ENCODE results near the gene WDR49. TPM values are rescaled to one million over a fixed set of nuclear protein-coding genes. Genes with fewer than 3 reads are reported as not detected.

WDR49 gene
- total RNA-seq, 2 experiments from 2014 or later: not detected

GRCh38 chr3:167668651-167669050, 14.9 kb upstream of the WDR49 start:
- H3K27ac Mint-ChIP-seq: no peak overlapping the region
- ChIA-PET POLR2A (no interaction called here), CTCF (no interaction called here)
- H3K36me3 Mint-ChIP-seq (ENCODE audit: low read depth): peaks cover 11% of the 10 kb centered on the region
- no peak for DNase-seq
- intact Hi-C loops (cut with DNase I, micrococcal nuclease): no loop called here
- no peak for ATAC-seq
- peaks cover 6% of the 10 kb centered on the region for H3K9me3 Mint-ChIP-seq (ENCODE audit: low read depth)
- H3K4me3 Mint-ChIP-seq: no peak overlapping the region
- H3K27me3 Mint-ChIP-seq: no peaks in the 10 kb centered on the region
- H3K4me1 Mint-ChIP-seq: no peaks in the 10 kb centered on the region

GRCh38 chr3:167666563-167666962, 12.8 kb upstream of the WDR49 start:
- CTCF ChIA-PET: interaction anchor here (0.9 to 1.3 kb wide), 2 partner anchors 8 to 17 kb away, joined by 3 to 4 read pairs; no protein-coding TSS in a partner anchor
- H3K36me3 Mint-ChIP-seq (ENCODE audit: low read depth): no peaks in the 10 kb centered on the region
- DNase-seq: no peak

GRCh38 chr3:167662919-167663400, 9.2 kb upstream of the WDR49 start:
- Mint-ChIP-seq H3K36me3 (ENCODE audit: low read depth) (no peaks in the 10 kb centered on the region), H3K4me1 (no peaks in the 10 kb centered on the region), H3K4me3 (no peak overlapping the region), H3K27ac (no peak overlapping the region), H3K9me3 (ENCODE audit: low read depth) (peaks cover 6% of the 10 kb centered on the region), H3K27me3 (no peaks in the 10 kb centered on the region)
- DNase-seq (no peak), ATAC-seq (no peak)
- ChIA-PET POLR2A (interaction anchor here (0.6 kb wide), 1 partner anchor 705 kb away, joined by 3 read pairs; no protein-coding TSS in a partner anchor), CTCF (no interaction called here)
- intact Hi-C loops (cut with DNase I, micrococcal nuclease): no loop called here

More at GRCh38 chr3:167666563-167666962, 12.8 kb upstream of the WDR49 start:
- Mint-ChIP-seq H3K9me3 (ENCODE audit: low read depth) (peaks cover 6% of the 10 kb centered on the region), H3K4me1 (no peaks in the 10 kb centered on the region), H3K27me3 (no peaks in the 10 kb centered on the region), H3K27ac (no peak overlapping the region), H3K4me3 (no peak overlapping the region)
- no peak for ATAC-seq
- intact Hi-C loops (cut with DNase I, micrococcal nuclease): no loop called here
- POLR2A ChIA-PET: no interaction called here

- Mint-ChIP-seq H3K9me3 (ENCODE audit: low read depth) (no peaks in the 10 kb centered on the region), H3K27ac (no peak overlapping the region), H3K27me3 (peaks cover 3% of the 10 kb centered on the region), H3K4me1 (peaks cover 3% of the 10 kb centered on the region), H3K36me3 (ENCODE audit: low read depth) (no peaks in the 10 kb centered on the region), H3K4me3 (no peak overlapping the region)
- intact Hi-C loops (cut with DNase I, micrococcal nuclease): no loop called here
- POLR2A ChIA-PET: no interaction called here
- DNase-seq (no peak), ATAC-seq (no peak)
- CTCF ChIA-PET: no interaction called here
Observed at GRCh38 chr3:167657684-167658225, 4.0 kb upstream of the WDR49 start.

GRCh38 chr3:167656821-167657220, 3.1 kb upstream of the WDR49 start:
- Mint-ChIP-seq H3K36me3 (ENCODE audit: low read depth) (no peaks in the 10 kb centered on the region), H3K4me3 (no peak overlapping the region), H3K27me3 (peaks cover 3% of the 10 kb centered on the region), H3K27ac (no peak overlapping the region), H3K9me3 (ENCODE audit: low read depth) (no peaks in the 10 kb centered on the region), H3K4me1 (peaks cover 3% of the 10 kb centered on the region)
- ChIA-PET CTCF (interaction anchor here (1.2 kb wide), 1 partner anchor 14 kb away, joined by 4 read pairs; no protein-coding TSS in a partner anchor), POLR2A (no interaction called here)
- DNase-seq (no peak), ATAC-seq (no peak)
- intact Hi-C loops (cut with DNase I, micrococcal nuclease): no loop called here

- no peak for ATAC-seq
- H3K36me3 Mint-ChIP-seq (ENCODE audit: low read depth): no peaks in the 10 kb centered on the region
- POLR2A ChIA-PET: no interaction called here
- CTCF ChIA-PET: no interaction called here
- no peak for DNase-seq
- H3K4me1 Mint-ChIP-seq: peaks cover 11% of the 10 kb centered on the region
- intact Hi-C loops (cut with DNase I, micrococcal nuclease): no loop called here
- H3K27ac Mint-ChIP-seq: no peak overlapping the region
- H3K9me3 Mint-ChIP-seq (ENCODE audit: low read depth): no peaks in the 10 kb centered on the region
- H3K4me3 Mint-ChIP-seq: no peak overlapping the region
- H3K27me3 Mint-ChIP-seq: peaks cover 3% of the 10 kb centered on the region
Observed at GRCh38 chr3:167653155-167653554, 587 bp downstream of the WDR49 start.

GRCh38 chr3:167651826-167652225, 1.9 kb downstream of the WDR49 start:
- H3K27me3 Mint-ChIP-seq: peaks cover 2% of the 10 kb centered on the region
- ATAC-seq: no peak
- DNase-seq: no peak
- no peak overlapping the region for H3K27ac Mint-ChIP-seq
- no peak overlapping the region for H3K4me3 Mint-ChIP-seq
- peaks cover 11% of the 10 kb centered on the region for H3K4me1 Mint-ChIP-seq
- ChIA-PET CTCF (no interaction called here), POLR2A (no interaction called here)
- H3K36me3 Mint-ChIP-seq (ENCODE audit: low read depth): no peaks in the 10 kb centered on the region
- intact Hi-C loops (cut with DNase I, micrococcal nuclease): no loop called here
- H3K9me3 Mint-ChIP-seq (ENCODE audit: low read depth): no peaks in the 10 kb centered on the region

- ChIA-PET POLR2A (no interaction called here), CTCF (no interaction called here)
- Mint-ChIP-seq H3K27me3 (no peaks in the 10 kb centered on the region), H3K27ac (no peak overlapping the region), H3K4me1 (peaks cover 11% of the 10 kb centered on the region), H3K9me3 (ENCODE audit: low read depth) (peaks cover 2% of the 10 kb centered on the region), H3K36me3 (ENCODE audit: low read depth) (no peaks in the 10 kb centered on the region), H3K4me3 (no peak overlapping the region)
- no peak for DNase-seq
- no peak for ATAC-seq
- intact Hi-C loops (cut with DNase I, micrococcal nuclease): no loop called here
Observed at GRCh38 chr3:167650459-167650858, 3.3 kb downstream of the WDR49 start.

- H3K9me3 Mint-ChIP-seq (ENCODE audit: low read depth): peaks cover 3% of the 10 kb centered on the region
- no peak overlapping the region for H3K27ac Mint-ChIP-seq
- ChIA-PET CTCF (no interaction called here), POLR2A (no interaction called here)
- DNase-seq (no peak), ATAC-seq (no peak)
- peaks cover 11% of the 10 kb centered on the region for H3K4me1 Mint-ChIP-seq
- H3K36me3 Mint-ChIP-seq (ENCODE audit: low read depth): no peaks in the 10 kb centered on the region
- H3K4me3 Mint-ChIP-seq: no peak overlapping the region
- intact Hi-C loops (cut with DNase I, micrococcal nuclease): no loop called here
- no peaks in the 10 kb centered on the region for H3K27me3 Mint-ChIP-seq
Observed at GRCh38 chr3:167649746-167650145, 4.0 kb downstream of the WDR49 start.

GRCh38 chr3:167644611-167645010, 9.1 kb downstream of the WDR49 start:
- H3K27me3 Mint-ChIP-seq: peaks cover 4% of the 10 kb centered on the region

GRCh38 chr3:167631471-167631870, 22.3 kb downstream of the WDR49 start:
- no peak overlapping the region for H3K4me3 Mint-ChIP-seq
- intact Hi-C loops (cut with DNase I, micrococcal nuclease): no loop called here
- ATAC-seq (no peak), DNase-seq (no peak)
- ChIA-PET CTCF (no interaction called here), POLR2A (no interaction called here)
- H3K27me3 Mint-ChIP-seq: peaks cover 5% of the 10 kb centered on the region
- no peak overlapping the region for H3K27ac Mint-ChIP-seq
- no peaks in the 10 kb centered on the region for H3K36me3 Mint-ChIP-seq (ENCODE audit: low read depth)
- no peaks in the 10 kb centered on the region for H3K9me3 Mint-ChIP-seq (ENCODE audit: low read depth)
- no peaks in the 10 kb centered on the region for H3K4me1 Mint-ChIP-seq

More at GRCh38 chr3:167644611-167645010, 9.1 kb downstream of the WDR49 start:
- H3K27ac Mint-ChIP-seq: no peak overlapping the region
- intact Hi-C loops (cut with DNase I, micrococcal nuclease): no loop called here
- POLR2A ChIA-PET: no interaction called here
- H3K4me3 Mint-ChIP-seq: no peak overlapping the region
- no peak for DNase-seq
- H3K36me3 Mint-ChIP-seq (ENCODE audit: low read depth): no peaks in the 10 kb centered on the region
- CTCF ChIA-PET: interaction anchor here (0.7 to 1.6 kb wide), 2 partner anchors 82 to 395 kb away, joined by 3 to 4 read pairs; no protein-coding TSS in a partner anchor
- H3K4me1 Mint-ChIP-seq: peaks cover under 1% of the 10 kb centered on the region
- no peak for ATAC-seq
- H3K9me3 Mint-ChIP-seq (ENCODE audit: low read depth): peaks cover 3% of the 10 kb centered on the region

GRCh38 chr3:167626490-167626889, 27.3 kb downstream of the WDR49 start:
- Mint-ChIP-seq H3K36me3 (ENCODE audit: low read depth) (no peaks in the 10 kb centered on the region), H3K4me3 (no peak overlapping the region), H3K27ac (no peak overlapping the region), H3K4me1 (no peaks in the 10 kb centered on the region), H3K9me3 (ENCODE audit: low read depth) (no peaks in the 10 kb centered on the region), H3K27me3 (peaks cover 5% of the 10 kb centered on the region)
- ATAC-seq (no peak), DNase-seq (no peak)
- ChIA-PET POLR2A (no interaction called here), CTCF (interaction anchor here (1.1 kb wide), 1 partner anchor 246 kb away, joined by 3 read pairs; the partner anchor contains the start of gene ZBBX)
- intact Hi-C loops (cut with DNase I, micrococcal nuclease): no loop called here

Measured in activated CD4-positive, alpha-beta T cell treated with anti-CD3 and anti-CD28 coated beads for 36 hours (primary cell).